HUES48 (cell line): ENCODE data around the gene ANXA7.
"Not testable (repeated sequence)": the region's sequence is repeated elsewhere in the genome, so short reads cannot be mapped to it uniquely, and the experiment has no call there.

Source experiments
- H3K27ac ChIP-seq: one replicate; pipeline ENCODE4 v1.7.0; 2013; ENCODE audit warnings: low read depth, low read length, inconsistent platforms
- H3K27me3 ChIP-seq: 2 replicates; pipeline ENCODE4 v1.6.1; 2013; ENCODE audit warnings: mild to moderate bottlenecking, low read length; ENCODE audit not compliant: control insufficient read depth, insufficient read depth
- H3K36me3 ChIP-seq: 2 replicates; pipeline ENCODE4 v1.6.1; 2013; ENCODE audit warnings: low read length; ENCODE audit not compliant: control insufficient read depth, insufficient read depth
- H3K4me1 ChIP-seq: 2 replicates; pipeline ENCODE4 v1.6.1; 2013; ENCODE audit warnings: mild to moderate bottlenecking, low read length; ENCODE audit not compliant: control insufficient read depth, insufficient read depth
- H3K4me3 ChIP-seq: 2 replicates; pipeline ENCODE4 v1.5.1; 2013; ENCODE audit warnings: mild to moderate bottlenecking, low read depth, low read length
- H3K9ac ChIP-seq: 2 replicates; pipeline ENCODE4 v1.6.1; 2013; ENCODE audit warnings: mild to moderate bottlenecking, low read depth, low read length, moderate library complexity
- H3K9me3 ChIP-seq: 2 replicates; pipeline ENCODE4 v1.6.1; 2013; ENCODE audit warnings: low read length; ENCODE audit not compliant: control insufficient read depth, insufficient read depth

ANXA7 gene

DNA sequence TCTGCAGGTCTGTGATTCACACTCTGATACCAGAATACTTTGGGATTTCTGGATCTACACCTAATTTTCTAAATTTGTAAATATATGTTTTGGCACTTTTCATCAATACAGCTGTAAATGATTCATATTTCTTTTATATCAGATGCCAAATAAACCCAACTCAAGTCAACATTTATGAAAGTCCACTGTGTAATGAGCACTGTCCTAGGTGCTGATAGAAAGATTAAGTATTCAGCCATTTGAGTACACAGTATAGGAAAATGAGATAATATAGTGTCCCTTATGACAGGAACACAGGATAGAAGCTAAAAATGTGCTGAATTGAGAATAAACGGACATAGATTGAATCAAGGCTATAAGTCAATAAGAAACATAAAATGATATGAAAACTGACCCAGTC, 6.4 kb downstream of the ANXA7 start:
- H3K4me1 ChIP-seq, result peaks cover 8% of the 10 kb centered on the region; the same call in 1 of the 2 replicates
- H3K27ac ChIP-seq, result no peak overlapping the region
- H3K27me3 ChIP-seq, result no peaks in the 10 kb centered on the region
- H3K36me3 ChIP-seq, result no peaks in the 10 kb centered on the region
- H3K9me3 ChIP-seq, result no peaks in the 10 kb centered on the region
- H3K4me3 ChIP-seq, result no peak overlapping the region
- H3K9ac ChIP-seq, result no peak overlapping the region

DNA sequence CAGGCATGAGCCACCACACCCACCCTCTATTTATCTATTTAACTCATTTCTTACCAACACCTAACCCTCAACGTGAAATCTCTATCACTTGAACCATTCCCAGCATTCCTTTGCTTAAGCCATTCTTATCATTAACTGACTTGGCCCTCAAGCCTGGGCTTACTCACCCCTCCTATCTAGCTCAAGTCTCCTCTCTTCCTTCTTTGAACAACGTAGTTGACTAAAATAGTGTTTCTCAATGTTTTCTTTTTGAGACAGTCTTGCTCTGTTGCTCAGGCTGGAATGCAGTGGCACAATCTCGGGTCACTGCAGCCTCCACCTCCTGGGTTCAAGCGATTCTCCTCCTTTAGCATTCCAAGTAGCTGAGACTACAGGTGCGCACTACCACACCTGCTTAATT, 7.0 kb downstream of the ANXA7 start:
- Histone ChIP-seq H3K9me3 (no peaks in the 10 kb centered on the region; the same call in 1 of the 2 replicates), H3K36me3 (no peaks in the 10 kb centered on the region), H3K27me3 (no peaks in the 10 kb centered on the region), H3K4me1 (peaks cover 8% of the 10 kb centered on the region; the same call in 1 of the 2 replicates), H3K27ac (no peak overlapping the region), H3K4me3 (no peak overlapping the region), H3K9ac (no peak overlapping the region)

DNA sequence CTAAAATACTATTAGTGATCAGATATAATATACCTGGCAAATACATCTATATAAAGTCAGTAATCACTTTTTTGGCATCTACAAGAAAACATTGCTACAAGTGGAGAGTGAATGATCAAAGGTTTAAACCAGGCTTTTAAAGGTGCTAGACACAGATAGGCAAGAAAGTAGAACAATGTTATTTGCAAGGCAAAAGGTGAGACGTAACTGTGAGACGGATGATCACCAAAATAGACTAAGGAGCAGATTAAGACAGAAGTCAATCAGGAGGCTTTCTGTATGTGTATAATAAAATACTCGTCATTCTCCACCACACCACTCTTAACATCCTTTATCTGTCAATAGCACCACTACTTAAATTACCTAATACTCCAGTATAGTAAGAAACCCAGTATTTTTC, 8.3 kb downstream of the ANXA7 start:
- no peaks in the 10 kb centered on the region; the same call in 1 of the 2 replicates for H3K9me3 ChIP-seq
- H3K9ac ChIP-seq, result no peak overlapping the region
- peaks cover 8% of the 10 kb centered on the region; the same call in 1 of the 2 replicates for H3K4me1 ChIP-seq
- no peak overlapping the region for H3K27ac ChIP-seq
- H3K27me3 ChIP-seq, result no peaks in the 10 kb centered on the region
- H3K4me3 ChIP-seq, result no peak overlapping the region
- H3K36me3 ChIP-seq, result no peaks in the 10 kb centered on the region

DNA sequence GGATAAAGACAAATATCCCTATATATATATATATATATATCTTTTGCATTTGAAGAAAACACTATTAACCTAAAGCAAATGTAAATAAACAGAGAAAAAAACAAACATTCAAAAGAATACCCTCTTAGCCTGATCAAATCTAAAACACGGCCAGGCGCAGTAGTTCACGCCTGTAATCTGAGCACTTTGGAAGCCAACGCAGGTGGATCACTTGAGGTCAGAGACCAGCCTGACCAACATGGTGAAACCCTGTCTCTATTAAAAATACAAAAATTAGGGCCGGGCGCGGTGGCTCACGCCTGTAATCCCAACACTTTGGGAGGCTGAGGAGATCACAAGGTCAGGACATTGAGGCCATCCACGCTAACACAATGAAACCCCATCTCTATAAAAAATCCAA, 9.2 kb downstream of the ANXA7 start:
- Histone ChIP-seq H3K4me1 (peaks cover 1% of the 10 kb centered on the region; the same call in 1 of the 2 replicates), H3K27ac (no peak overlapping the region), H3K9me3 (no peaks in the 10 kb centered on the region; the same call in 1 of the 2 replicates), H3K27me3 (no peaks in the 10 kb centered on the region), H3K36me3 (no peaks in the 10 kb centered on the region), H3K9ac (no peak overlapping the region), H3K4me3 (no peak overlapping the region)

DNA sequence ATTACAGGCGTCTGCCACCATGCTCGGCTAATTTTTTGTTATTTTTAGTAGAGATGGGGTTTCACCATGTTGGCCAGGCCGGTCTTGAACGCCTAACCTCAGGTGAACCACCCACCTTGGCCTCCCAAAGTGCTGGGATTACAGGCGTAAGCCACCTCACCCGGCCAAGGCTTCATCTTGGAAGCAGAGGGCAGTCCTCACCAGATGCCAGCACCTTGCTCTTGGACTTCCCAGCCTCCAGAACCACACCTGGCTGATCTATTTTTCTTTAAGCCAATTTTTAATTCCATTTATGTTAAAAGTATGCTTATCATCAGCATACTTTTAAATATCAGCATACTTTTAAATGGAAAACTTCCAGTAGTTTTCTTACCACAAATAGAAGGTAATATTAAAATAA, 12.2 kb downstream of the ANXA7 start:
- Histone ChIP-seq H3K27ac (no peak overlapping the region), H3K36me3 (peaks cover 23% of the 10 kb centered on the region), H3K9ac (no peak overlapping the region), H3K27me3 (no peaks in the 10 kb centered on the region), H3K9me3 (no peaks in the 10 kb centered on the region; the same call in 1 of the 2 replicates), H3K4me1 (no peaks in the 10 kb centered on the region; the same call in 1 of the 2 replicates), H3K4me3 (no peak overlapping the region)

DNA sequence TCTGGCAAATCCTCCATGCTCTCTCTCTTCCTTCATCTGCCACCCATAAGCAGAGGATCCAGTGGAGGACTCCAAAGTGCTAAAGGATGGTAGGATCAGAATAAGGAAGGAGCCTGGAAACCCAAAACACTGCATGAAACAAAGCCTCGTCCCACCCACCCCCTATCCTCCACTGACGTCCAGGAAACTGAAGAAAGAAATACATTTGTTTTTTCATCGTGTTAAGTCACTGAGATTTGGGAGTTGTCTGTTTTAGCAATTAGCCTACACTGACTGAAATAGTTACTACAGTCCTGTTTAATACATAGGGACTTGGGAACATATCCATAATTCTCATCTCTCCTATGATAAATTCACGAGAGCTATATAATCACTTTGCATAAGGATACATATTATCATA, 14.8 kb downstream of the ANXA7 start:
- Histone ChIP-seq H3K9ac (no peak overlapping the region), H3K36me3 (peaks cover 44% of the 10 kb centered on the region), H3K4me1 (no peaks in the 10 kb centered on the region; the same call in 1 of the 2 replicates), H3K27ac (no peak overlapping the region), H3K9me3 (no peaks in the 10 kb centered on the region; the same call in 1 of the 2 replicates), H3K4me3 (no peak overlapping the region), H3K27me3 (no peaks in the 10 kb centered on the region)

DNA sequence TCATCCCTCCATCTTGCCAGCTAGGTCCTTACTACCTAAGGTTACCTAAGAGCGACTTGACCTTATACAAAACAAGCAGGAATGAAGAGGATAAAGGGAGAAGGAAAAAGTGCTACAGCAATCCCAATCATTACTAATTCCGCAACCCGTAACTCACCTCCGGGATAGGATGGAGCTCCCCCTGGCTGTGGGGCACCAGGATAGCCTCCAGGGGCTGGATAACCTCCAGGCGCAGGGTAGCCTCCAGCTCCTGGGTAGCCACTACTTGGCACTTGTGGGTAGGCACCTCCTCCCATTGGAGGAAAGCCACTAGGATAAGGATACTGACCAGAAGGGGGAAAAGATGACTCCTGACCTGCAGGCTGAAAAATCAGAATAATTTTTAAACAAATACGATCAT, 15.8 kb downstream of the ANXA7 start:
- Histone ChIP-seq H3K27ac (no peak overlapping the region), H3K9me3 (no peaks in the 10 kb centered on the region; the same call in 1 of the 2 replicates), H3K4me1 (no peaks in the 10 kb centered on the region), H3K4me3 (no peak overlapping the region), H3K9ac (no peak overlapping the region), H3K36me3 (peaks cover 44% of the 10 kb centered on the region), H3K27me3 (no peaks in the 10 kb centered on the region)

DNA sequence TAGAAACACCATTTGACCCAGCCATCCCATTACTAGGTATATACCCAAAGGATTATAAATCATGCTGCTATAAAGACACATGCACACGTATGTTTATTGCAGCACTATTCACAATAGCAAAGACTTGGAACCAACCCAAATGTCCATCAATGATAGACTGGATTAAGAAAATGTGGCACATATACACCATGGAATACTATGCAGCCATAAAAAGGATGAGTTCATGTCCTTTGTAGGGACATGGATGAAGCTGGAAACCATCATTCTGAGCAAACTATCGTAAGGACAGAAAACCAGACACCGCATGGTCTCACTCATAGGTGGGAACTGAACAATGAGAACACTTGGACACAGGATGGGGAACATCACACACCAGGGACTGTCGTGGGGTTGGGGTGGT, 19.5 kb downstream of the ANXA7 start:
- H3K9ac ChIP-seq, H3K4me1 ChIP-seq, H3K9me3 ChIP-seq, H3K4me3 ChIP-seq, H3K27me3 ChIP-seq, H3K27ac ChIP-seq: not testable (repeated sequence)
- peaks cover 56% of the 10 kb centered on the region for H3K36me3 ChIP-seq

DNA sequence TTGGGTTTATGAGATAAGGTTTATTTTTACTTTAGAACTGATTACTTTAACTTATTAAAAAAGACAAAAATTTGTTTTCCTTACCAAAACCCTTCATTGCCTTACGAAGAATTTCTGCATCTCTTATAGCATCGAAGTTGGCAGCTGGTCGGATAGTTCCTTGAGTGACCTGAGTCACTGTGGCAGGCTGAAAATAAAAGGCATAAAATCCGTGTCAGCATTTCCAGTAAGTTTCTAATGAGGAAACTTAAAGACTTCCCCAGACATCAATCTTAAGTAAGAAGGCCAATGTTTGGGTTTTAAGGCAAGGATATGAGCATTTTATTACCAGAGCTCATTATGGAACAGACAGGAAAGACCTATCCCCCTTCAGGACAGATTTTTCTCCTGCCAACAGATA, 25.6 kb downstream of the ANXA7 start:
- H3K36me3 ChIP-seq, result peaks cover 64% of the 10 kb centered on the region
- no peaks in the 10 kb centered on the region for H3K9me3 ChIP-seq
- no peak overlapping the region for H3K4me3 ChIP-seq
- H3K9ac ChIP-seq, result no peak overlapping the region
- H3K27ac ChIP-seq, result no peak overlapping the region
- no peaks in the 10 kb centered on the region for H3K27me3 ChIP-seq
- no peaks in the 10 kb centered on the region for H3K4me1 ChIP-seq

DNA sequence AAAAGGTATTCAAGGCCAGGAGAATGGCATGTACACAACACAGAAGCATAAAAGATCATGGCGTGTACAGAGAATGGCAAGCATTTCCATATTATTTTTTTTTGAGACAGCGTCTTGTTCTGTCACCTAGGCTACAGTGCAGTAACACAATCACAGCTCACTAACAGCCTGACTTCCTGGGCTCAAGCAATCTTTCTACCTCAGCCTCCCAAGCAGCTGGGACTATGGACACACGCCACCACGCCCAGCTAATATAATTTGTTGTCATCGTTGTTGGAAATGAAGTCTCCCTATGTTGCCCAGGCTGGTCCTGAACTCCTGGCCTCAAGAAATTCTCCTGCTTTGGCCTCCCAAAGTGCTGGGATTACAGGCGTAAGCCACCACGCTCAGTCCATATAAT, 27.3 kb downstream of the ANXA7 start:
- Histone ChIP-seq H3K4me1 (no peaks in the 10 kb centered on the region), H3K27ac (no peak overlapping the region), H3K9me3 (no peaks in the 10 kb centered on the region), H3K9ac (no peak overlapping the region), H3K4me3 (no peak overlapping the region), H3K27me3 (no peaks in the 10 kb centered on the region), H3K36me3 (peaks cover 80% of the 10 kb centered on the region)

DNA sequence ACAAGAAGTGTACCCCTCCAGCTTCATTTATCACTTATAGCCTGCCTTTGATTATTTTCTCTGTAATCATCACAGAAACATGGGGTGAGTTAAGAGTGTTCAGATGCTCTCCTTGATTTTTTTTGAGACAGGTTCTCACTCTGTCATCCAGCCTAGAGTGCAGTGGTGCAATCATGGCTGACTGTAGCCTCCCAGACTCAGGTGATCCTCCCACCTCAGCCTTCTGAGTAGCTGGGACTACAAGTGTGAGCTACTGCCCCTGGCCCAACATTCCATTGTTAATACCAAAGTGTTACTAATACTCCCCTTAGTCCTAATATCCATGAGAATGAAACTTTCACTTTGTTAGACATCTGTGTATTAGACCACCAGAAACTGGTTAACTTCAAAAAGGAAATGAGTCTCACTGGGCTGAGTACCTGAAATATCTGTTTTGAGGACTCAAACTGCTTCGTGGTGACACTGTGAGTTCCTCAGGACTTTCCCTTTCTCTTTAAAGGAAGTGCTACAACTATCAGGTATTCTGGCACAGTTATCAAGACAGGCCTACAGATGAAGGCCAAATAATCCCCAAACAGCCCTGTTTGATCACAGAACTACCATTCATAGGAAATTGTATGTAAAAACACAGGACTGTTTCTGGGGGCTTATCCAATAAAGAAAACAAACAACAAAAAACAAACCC, 34.7 kb downstream of the ANXA7 start:
- Histone ChIP-seq H3K9me3 (no peaks in the 10 kb centered on the region), H3K4me3 (no peak overlapping the region), H3K4me1 (no peaks in the 10 kb centered on the region), H3K27ac (no peak overlapping the region), H3K27me3 (no peaks in the 10 kb centered on the region), H3K36me3 (peaks cover 87% of the 10 kb centered on the region), H3K9ac (no peak overlapping the region)
